ENCODE measurements around the gene TNFRSF6B.
A peak's percentile ranks its signal among the peaks of the same experiment; 100 is the strongest.

The TNFRSF6B gene

GRCh38 chr20:63737945-63738686, 41.7 kb downstream of the TNFRSF6B start:
- no peak for DNase-seq (ENCODE audit: low read depth in 2 of 2)

DNA sequence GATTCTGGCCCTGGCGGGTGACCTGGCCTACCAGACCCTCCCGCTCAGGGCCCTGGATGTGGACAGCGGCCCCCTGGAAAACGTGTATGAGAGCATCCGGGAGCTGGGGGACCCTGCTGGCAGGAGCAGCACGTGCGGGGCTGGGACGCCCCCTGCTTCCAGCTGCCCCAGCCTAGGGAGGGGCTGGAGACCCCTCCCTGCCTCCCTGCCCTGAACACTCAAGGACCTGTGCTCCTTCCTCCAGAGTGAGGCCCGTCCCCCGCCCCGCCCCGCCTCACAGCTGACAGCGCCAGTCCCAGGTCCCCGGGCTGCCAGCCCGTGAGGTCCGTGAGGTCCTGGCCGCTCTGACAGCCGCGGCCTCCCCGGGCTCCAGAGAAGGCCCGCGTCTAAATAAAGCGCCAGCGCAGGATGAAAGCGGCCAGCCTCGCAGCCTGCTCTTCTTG, 42.3 kb downstream of the TNFRSF6B start:
- no peak for DNase-seq (ENCODE audit: low read depth in 2 of 2)

- DNase-seq (ENCODE audit: low read depth in 2 of 2) = peak; percentile 54 to 64
Observed at GRCh38 chr20:63739130-63740069, 42.9 kb downstream of the TNFRSF6B start, which contains the start of gene SLC2A4RG. SLC2A4RG (plus strand) TSS chr20:63739776; CDS start chr20:63739913, 137 bp downstream.

DNA sequence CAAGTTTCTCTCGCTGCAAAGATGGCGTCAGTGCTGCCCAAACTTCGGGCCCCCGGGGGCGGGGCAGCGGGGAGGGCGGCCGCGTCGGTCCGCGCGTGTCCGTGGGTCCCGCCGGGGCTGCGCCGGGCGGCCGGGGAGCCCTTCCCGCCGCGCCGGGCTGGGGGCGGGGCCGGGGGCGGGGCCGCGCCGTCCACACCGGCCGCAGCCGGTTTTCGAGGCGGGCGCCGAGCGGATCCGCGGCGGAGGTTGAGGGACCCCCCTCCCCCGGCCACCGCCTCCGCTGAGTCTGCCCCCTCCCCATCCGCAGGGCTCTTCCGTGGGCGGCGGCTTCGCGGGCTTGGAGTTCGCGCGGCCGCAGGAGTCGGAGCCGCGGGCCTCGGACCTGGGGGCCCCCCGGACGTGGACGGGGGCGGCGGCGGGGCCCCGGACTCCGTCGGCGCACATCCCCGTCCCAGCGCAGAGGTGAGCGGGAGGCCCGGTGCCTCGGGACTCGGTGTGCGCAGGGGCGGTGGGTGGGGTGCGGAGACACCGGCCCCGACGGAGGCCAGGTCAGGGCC, 43.7 kb downstream of the TNFRSF6B start:
- no peak for DNase-seq (ENCODE audit: low read depth in 2 of 2)

GRCh38 chr20:63740627-63741353, 44.3 kb downstream of the TNFRSF6B start:
- no peak for DNase-seq (ENCODE audit: low read depth in 2 of 2)

DNA sequence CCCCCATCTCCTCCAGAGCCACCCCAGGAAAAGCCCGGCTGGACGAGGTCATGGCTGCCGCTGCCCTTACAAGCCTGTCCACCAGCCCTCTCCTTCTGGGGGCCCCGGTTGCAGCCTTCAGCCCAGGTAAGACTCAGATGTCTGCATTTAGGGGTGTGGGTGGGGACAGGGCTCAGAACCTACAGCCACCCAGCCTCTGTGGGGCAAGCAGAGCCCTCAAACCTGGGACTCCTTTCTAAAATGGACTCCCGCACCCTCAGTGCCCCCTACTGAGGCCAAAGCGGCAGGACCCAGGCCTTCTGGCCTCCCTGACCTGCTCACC, 44.9 kb downstream of the TNFRSF6B start:
- DNase-seq (ENCODE audit: low read depth in 2 of 2) = no peak

- no peak for DNase-seq (ENCODE audit: low read depth in 2 of 2)
Observed at GRCh38 chr20:63741676-63742380, 45.4 kb downstream of the TNFRSF6B start.

DNA sequence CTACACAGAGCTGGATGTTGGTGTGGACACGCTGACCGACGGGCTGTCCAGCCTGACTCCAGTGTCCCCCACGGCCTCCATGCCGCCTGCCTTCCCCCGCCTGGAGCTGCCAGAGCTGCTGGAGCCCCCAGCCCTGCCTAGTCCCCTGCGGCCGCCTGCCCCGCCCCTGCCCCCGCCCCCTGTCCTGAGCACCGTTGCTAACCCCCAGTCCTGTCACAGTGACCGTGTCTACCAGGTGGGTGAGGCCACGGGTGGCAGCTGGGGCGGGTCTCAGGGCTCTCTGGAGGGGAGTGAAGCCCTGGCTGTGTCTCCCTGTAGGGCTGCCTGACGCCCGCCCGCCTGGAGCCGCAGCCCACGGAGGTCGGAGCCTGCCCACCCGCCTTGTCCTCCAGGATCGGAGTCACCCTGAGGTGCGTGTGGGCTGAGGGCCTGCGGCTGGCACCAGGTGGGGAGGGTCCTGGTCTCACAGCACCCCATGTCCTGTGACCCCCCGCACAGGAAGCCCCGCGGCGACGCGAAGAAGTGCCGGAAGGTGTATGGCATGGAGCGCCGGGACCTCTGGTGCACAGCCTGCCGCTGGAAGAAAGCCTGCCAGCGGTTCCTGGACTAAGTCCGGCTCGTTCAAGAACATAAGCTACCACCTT, 46.1 kb downstream of the TNFRSF6B start:
- DNase-seq (ENCODE audit: low read depth in 2 of 2) = no peak

- DNase-seq (ENCODE audit: low read depth in 2 of 2) = no peak
Observed at GRCh38 chr20:63743210-63743970, 46.9 kb downstream of the TNFRSF6B start.

- DNase-seq (ENCODE audit: low read depth in 2 of 2) = no peak
Observed at GRCh38 chr20:63744158-63744557, 47.7 kb downstream of the TNFRSF6B start.

DNA sequence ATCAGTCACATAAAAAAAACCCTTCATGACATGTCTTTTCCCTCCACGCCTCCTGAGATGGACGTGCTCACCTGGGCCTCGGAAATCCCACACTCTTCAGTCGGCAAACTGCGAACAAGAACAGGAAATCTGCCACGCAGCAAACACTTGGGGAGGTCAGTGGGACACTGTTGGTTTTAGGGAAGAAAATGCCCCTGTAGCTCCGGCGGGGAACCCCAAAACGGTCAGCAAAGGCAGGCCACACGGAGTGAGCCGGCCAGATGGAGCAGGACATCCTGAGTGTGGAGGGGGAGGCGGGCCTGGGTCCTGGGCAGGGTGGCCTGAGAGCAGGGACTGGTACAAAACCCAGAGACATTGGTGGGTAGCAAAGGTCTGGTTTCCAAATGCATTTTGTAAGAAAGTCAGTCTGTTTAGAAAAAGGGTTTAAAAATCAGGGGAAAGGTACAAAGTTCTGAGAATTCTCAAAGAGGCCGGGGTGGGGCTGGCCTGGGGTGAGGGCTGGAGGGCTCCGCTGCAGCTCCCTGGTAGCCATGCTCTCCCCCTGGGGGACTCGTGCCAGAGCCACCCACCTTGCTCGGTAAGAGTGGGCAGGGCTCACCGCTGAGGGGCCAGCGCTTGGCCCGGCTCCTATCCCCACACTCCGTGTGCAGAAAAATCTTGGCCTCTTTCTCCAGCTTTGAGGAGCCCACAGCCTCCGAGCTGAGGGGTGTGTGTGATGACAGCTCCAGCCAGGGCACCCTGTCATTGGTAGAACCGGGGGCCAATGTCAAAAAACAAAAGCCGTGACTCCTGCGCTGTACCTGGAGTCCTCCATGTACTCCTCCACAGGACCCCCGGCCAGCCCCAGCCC, 48.3 kb downstream of the TNFRSF6B start:
- DNase-seq (ENCODE audit: low read depth in 2 of 2) = no peak

DNA sequence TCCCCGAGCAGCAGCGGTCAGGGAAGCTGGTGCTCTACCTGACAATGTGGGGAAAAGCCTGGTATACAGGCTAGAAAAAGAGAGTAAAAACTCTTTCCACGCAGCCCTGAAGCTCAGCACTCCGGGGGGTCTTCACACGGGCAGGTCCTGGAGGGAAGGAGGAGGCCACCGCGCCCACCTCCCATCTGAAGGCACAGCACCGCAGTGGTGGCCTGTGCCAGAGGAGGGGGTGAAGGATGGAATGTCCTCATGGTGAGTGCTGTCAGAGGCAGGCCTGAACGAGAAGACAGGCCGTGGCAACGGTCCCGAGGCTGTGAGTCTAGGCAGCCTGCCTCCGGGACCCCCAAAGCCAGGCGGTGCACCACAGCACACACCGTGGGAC, 49.0 kb downstream of the TNFRSF6B start:
- no peak for DNase-seq (ENCODE audit: low read depth in 2 of 2)

DNA sequence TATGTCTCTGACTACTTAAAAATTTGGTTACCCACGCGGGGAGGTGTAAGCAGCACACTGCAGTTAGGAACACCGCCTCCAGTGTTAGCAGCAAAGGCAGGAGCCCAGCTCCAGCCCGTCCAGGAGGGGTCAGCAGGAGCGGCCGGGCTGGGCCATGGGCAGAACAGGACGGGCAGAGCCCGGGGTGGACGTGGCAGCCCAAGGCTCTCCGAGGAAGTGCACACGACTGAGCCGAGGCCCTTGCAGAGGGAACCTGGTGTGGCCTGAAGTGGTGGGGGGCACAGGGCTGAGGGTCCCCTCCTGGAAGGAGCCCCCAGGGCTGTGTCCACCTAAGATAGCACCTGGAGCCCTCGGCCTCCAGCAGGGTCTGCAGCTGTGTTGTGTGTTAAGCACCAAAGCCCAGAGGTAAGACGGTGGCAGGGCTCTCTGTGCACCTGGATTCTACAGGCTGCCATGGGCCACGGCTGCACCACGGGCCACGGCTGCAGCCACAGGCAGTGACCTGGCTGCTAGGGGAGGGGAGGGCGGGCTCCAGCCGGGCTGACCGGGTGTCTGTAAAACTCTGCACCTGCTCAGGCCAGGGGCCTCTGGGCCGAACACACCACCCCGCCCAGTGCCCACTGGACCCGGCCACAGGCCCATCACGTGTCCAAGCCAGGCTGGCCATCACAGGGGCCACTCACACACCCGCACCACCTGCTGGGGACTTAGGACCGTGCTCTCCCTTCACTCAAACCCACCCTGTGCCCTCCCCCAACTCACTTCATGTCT, 49.7 kb downstream of the TNFRSF6B start:
- no peak for DNase-seq (ENCODE audit: low read depth in 2 of 2)

DNA sequence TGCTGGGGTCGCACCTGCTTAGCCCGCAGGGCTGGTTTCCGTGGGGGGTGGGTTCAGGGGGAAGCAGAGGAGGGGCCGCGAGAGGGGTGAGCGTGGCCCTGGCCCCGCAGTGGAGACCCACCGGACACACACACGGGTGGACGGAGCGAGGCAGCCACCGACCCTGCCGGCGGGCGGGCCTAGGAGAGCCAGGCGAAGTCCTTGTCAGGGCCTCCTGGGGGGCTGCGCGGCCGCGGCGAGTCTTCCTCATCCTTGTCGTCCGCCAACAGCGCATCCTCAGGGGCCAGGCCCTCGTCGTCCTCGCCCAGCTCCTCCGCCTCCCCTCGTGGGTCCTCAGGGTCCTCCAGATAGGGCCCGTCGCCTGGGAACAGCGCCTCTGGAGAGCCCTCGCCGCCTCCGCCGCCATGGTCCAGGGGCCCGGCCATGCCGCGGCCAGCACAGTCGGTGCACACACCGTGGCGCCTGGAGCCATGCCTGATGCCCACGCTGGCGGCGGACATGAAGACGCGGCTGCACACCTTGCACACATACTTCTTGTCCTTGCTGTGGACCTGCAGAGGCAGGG, 50.4 kb downstream of the TNFRSF6B start:
- no peak for DNase-seq (ENCODE audit: low read depth in 2 of 2)

DNA sequence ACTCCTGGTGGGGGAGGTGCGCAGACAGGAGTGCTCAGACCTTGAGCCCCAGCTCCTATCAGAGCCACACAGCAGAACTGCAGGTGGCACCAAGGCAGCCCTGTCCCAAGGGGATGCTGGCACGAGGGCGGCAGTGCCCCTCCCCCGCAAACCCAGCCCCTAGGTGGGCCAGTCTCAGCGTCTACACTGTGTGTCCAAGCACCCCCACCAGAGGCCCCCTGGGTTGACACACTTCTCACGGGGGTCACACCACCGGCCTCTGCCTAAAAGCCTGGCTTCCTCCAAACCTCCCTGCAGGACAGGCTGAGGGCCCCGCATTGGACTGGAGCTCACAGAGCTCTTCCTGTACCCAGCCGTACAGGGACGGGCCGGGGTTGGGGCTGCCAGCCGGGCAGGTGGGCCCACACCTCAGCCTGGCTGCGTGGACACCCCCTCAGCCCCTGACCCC, 51.2 kb downstream of the TNFRSF6B start:
- DNase-seq (ENCODE audit: low read depth in 2 of 2) = no peak

Measured in stimulated activated CD8-positive, alpha-beta memory T cell treated with anti-CD3 and anti-CD28 coated beads, Interleukin-2, amount 100 ng/mL, for 48 hours (primary cell).